ENCODE data around the gene ELF4.
A peak's percentile ranks its signal among the peaks of the same experiment; 100 is the strongest.

ELF4 gene

GRCh38 chrX:130083656-130084382, 26.5 kb downstream of the ELF4 start:
- peak; percentile 69 to 83 (median 80) for DNase-seq

- DNase-seq: no peak
Observed at GRCh38 chrX:130083107-130083490, 27.2 kb downstream of the ELF4 start.

DNA sequence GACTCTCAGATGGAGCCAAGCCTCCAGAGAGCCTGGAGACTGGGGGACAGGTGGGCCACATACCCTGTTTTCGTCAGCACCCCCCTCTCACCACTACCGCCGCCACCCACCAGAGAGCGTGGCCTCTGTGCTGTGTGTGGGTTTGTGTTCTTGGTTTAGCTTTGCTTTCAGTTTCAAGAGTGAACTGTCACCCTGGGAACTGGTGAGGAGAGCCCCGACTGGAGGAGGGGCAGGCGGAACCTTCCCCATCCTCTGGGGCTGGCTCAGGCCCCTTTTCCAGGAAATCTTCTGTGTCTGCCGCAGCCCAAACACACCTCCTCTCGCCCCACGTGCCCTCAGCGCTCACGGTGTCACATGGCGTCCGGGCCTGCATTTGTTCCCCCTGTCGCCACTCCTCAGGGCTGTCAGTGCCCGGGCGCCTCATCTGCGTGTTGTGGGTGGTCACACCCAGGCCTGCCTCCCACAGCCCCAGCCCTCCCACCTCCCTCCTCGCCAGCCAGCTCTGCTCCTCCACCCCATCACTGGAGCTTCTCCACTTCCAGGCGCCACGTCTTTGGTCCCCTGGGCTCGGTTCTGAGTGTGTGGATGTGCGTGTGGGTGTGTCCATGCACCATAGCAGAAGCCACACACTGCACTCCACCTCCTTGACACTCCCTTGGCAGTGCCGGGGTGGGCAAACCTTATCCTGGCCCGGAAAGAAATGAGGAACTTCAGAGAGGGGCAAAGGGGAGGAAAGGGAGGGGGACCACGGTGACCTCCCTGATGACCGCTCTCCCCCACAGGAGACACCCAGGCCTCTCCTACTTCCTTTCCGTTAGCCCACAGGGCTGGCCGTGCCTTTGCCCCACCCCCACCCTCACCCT, 27.8 kb downstream of the ELF4 start:
- DNase-seq: peak; percentile 62 to 76 (median 76)

DNA sequence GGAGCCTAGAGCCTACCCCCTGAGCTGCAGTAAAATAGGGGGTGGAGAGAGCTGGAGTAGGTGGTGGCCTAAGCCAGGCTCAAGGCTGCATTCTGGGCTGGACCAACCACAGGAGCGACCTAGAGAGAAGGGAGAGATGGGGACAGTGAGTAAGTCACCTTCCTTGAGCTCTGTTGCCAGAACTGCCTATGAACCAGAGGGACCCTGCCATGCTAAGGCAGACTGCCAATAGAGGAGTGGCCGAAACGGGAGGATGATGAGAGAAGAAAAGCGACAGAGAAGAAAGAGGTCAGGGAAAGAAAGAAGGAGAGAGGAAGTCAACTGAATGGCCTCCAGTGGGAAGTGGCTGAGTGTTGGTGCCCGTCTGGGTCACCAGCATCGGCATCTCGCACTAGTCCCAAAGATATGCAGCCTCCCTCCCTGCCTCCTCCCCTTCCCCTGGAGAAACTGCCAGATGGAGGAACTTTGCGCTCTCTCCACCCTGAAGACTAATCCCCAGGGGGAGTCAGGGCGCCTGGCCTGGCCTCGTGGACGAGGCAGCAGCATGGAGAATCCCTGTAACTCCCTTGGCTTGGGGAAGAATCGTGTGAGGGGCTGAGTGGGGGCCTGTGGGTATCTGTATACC, 28.8 kb downstream of the ELF4 start:
- peak in 2 of 4 experiments; percentile 14 to 22 for DNase-seq

GRCh38 chrX:130080791-130081367, 29.4 kb downstream of the ELF4 start:
- DNase-seq: no peak

DNA sequence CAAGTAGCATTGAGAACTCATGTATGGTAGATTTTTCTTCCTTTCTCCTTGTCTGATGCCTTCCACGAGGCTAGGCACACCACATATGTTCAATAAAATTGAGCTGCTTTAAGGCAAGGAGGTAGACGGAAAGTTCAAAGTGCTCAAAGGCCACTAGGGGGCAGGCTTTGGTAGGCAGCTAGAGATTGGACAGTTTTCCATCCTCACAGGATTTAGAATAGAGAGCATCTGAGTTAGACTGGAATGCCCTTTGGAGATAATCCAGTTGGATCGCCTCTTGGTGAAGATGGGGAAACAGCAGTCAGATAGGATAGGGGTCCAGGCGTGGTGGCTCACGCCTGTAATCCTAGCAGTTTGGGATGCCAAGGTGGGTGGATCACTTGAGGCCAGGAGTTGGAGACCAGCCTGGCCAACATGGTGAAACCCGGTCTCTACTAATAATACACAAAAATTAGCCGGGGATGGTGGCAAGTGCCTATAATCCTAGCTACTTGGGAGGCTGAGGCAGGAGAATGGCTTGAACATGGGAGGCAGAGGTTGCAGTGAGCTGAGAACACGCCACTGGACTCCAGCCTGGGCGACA, 30.4 kb downstream of the ELF4 start:
- peak; percentile 64 to 79 (median 72) for DNase-seq

DNA sequence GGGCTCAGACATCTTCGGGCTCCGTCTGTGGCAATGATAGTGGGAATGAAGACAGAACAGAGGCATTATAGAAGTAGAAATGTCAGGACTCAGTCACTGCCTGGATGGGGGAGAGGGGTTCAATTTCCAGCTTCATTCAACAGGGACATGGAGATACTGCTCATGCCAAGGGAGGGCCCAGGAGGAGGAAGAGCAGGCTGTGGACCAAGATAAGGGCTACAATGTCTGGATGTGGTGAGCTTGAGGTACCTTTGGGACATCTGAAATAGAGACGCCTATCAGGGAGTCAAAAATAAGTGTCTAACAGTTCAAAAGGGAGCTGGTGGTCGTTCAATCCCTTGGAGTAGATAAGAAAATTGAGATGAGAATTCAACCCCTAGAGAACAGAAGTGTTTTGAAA, 34.5 kb downstream of the ELF4 start:
- DNase-seq: no peak

DNA sequence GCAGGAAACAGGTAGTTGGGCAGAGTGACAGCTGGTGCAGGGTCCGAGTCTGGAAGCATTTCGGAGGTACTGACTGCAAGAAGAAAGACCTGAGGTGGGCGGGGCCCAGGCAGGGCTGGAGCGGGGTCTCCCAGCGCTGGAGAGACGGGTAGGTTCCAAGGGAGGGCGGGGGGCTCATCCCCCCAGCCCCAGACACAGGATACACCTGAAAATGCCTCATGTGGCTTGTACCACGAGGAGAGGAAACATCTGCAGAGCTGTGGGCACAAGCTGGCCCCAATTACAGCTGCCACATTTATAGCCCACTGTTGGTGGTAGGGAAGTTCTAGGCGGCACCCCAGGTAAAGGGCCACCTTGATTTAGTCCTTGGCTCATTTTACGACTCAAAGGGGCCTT, 38.0 kb downstream of the ELF4 start:
- DNase-seq: no peak

- no peak for DNase-seq
Observed at GRCh38 chrX:130071611-130072344, 38.5 kb downstream of the ELF4 start.

DNA sequence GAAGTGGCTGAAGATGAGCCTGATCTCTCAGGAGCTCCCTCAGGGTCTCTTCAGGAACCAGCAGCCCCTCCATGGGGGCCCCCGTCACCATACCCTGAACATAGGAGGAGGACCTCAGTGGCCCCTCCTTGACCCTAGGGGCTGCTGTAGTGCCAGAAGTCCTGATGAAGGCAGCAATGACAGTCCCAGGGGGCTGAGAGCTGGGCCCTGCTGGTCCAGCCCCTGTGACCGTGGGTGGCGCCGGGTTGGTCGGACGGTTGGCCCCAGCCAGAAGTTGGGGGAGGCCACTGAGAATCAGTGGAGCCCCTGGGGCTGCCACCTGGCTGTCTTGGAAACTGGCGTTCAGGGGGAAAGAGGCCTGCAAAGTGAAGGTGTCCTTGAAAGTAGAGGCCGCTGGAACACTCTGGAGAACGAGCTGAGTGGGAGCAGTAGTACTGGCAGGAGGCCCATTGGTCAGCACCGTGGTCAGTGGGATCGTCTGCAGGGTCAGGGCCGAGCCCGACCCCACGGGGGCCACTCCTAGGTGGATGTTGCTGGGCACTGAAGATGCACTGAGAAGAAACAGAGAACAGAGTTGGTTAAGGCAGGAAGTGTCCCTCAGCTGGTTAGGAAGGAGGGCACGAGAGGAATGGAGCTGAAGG, 43.2 kb downstream of the ELF4 start:
- no peak for DNase-seq

- DNase-seq: peak; percentile 75 to 89 (median 86)
Observed at GRCh38 chrX:130060122-130061069, 49.9 kb downstream of the ELF4 start.

GRCh38 chrX:130058652-130059051, 51.6 kb downstream of the ELF4 start:
- no peak for DNase-seq

- DNase-seq: no peak
Observed at GRCh38 chrX:130057209-130057608, 53.1 kb downstream of the ELF4 start.

DNA sequence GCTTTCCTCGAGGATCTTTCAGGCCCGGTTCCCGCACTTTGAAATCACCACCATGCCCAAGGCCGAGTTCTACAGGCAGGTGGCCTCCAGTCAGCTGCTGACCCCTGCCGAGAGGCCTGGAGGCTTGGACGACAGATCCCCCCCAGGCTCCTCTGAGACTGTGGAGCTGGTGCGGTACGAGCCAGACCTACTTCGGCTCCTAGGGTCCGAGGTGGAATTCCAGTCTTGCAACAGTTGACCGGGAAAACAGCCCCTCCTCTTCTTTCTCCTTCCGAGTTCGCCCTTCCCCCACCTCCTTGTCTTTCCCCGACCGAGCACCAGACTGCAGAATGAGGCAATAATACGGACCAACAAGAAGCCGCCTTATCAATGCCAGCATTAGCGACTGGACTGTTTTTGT, 54.4 kb downstream of the ELF4 start:
- DNase-seq: no peak

GRCh38 chrX:130055103-130055502, 55.2 kb downstream of the ELF4 start:
- no peak for DNase-seq

GRCh38 chrX:130053236-130053635, 57.1 kb downstream of the ELF4 start:
- no peak for DNase-seq

DNA sequence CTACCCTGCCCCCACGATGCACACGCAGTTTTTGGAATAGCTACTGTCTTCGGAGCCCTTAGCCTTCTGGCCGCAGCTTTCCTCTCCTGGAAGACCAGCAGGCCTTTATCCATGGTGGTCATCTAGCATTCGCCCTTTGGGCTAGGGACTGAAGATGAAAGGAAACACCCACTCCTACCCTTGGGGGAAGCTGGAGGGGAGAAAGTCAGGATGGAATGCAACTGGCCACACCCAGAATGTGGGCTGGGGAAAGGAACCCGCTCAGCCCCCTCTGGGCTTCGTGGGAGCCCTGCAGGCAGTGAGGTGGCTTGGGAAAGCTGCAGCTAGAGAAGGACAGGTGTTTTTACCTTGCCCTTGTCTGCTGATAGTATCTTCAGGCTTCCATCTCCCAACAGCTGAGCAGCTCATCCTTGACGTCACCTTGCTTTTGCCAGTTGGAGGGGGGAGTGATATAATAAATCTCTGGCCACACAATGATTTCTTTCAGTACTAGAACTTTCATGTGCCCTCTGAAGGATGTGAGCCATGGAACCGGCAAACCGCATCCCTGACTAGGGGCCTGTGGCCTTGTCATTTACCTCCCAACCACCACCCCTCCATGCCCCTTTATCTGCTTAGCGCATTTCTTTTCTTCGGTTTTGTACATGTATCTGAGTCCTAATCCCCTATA, 59.0 kb downstream of the ELF4 start:
- DNase-seq: no peak

GRCh38 chrX:130049821-130050220, 60.5 kb downstream of the ELF4 start:
- DNase-seq: no peak

DNA sequence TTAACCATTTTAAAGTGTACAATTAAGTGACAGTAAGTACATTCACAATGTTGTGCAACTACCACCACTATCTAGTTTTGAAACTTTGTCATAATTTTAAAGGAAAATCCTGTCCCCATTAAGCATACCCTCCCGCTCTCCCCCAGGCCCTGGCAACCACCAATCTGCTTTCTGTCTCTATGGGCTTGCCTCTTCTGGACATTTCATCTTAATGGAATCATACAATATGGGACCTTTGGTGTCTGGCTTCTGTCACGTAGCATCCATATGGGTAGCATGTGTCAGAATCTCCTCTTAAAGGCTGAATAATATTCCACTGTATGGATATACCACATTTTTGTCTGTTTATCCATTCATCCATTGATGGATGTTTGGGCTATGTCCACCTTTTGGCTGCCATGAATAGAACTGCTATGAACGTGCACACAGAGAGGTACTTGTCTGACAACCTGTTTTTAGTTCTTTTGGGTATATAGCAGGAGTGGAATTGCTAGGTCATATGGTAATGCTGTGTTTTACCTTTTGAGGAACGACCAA, 61.5 kb downstream of the ELF4 start:
- no peak for DNase-seq

Measured in suppressor macrophage (primary cell).